ENCODE measurements around the gene ACTL6B.

GRCh38 chr7:100675105-100675451 lies 18.8 kb upstream of the ACTL6B start:
- TF ChIP-seq CTCF (IDR thresholded peaks at IDR 0.05): no peak
- no peak for TF ChIP-seq ZFX (IDR thresholded peaks at IDR 0.05; ENCODE audit: borderline replicate concordance)

Measured in 22Rv1 (cell line).